HG03066 (cell line): Measurements from ENCODE around the gene FAM32A.
A peak's percentile ranks its signal among the peaks of the same experiment; 100 is the strongest.
"Not testable (repeated sequence)": the region's sequence is repeated elsewhere in the genome, so short reads cannot be mapped to it uniquely, and the experiment has no call there.

Experiments used
- ATAC-seq: cut with Tn5 transposase; IDR thresholded peaks from one replicate; pipeline ENCODE4 v1.9.1; 2021; ENCODE audit warnings: low read depth; ENCODE audit not compliant: unreplicated experiment

Gene FAM32A

DNA sequence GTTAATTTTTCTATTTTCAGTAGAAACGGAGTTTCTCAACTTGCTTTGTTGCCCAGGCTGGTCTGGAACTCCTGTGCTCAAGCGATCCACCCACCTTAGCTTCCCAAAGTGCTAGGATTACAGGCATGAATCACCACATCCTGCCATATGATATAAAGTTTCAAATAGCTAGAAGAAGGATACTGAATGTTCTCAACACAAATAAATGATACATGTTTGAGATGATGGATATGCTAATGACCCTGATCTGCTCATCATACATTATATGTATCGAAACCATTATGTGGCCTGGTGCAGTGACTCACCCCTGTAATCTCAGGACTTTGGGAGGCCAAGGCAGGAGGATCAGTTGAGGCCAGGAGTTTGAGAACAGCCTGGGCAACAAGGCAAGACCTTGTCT, 23.4 kb upstream of the FAM32A start:
- no peak for ATAC-seq

DNA sequence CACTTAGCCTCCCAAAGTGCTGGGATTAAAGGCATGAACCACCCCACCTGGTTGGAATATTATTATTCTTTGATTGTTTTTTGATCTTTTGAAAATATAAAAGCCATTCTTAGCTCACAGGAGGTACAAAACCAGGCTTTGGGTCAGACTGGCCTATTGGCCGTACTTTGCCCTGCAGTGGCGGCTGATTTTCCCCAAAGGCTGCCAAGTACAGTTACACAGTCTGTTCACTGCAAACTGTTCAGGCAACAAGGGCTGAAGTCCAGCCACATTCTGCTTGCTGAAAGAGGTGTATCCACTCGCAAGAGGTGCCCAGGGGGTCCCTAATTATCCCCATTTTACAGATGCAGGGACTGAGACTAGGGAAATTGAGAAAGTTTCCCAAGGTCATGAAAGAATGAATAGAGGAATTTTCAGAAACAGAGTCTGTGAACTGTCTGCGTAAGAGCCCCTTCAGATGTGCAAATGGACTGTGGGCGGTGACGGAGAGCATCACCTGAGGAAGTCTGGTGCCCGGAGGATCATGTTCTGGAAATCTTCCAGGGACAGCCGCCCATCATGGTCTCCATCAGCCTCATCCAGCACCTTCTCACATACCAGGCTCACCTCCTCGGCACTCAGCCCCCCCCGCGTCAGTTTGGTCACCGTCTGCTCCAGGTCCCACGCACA, 20.9 kb upstream of the FAM32A start:
- no peak for ATAC-seq

DNA sequence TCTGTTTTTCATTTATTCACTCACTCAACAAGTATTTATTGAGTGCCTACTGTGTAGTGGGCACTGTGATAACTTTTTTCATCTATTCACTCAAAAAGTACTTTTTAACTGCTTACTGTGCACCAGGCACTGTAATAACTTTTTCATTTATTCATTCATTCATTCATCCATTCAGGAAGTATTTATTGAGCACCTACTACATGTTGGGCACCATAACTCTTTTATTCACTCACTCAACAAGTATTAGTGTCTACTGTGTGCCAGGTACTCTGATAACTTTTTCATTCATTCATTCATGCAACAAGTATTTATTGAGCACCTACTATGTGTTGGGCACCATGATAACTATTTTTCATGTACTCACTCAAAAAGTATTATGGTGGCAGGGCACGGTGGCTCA, 18.8 kb upstream of the FAM32A start:
- no peak for ATAC-seq

DNA sequence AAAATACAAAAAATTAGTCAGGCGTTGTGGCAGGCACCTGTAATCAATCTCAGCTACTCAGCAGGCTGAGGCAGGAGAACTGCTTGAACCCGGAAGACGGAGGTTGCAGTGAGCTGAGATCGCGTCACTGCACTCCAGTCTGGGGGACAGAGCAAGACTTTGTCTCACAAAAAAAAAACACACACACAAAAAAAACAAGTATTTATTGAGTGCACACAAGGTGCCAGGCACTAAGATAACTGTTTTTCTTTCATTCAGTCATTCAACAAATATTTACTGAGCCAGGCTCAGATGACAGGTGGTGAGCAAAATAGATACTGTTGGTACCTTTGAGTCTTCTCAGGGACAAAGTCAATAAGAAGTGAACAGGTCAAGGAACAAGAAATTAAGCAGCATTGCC, 18.2 kb upstream of the FAM32A start:
- no peak for ATAC-seq

DNA sequence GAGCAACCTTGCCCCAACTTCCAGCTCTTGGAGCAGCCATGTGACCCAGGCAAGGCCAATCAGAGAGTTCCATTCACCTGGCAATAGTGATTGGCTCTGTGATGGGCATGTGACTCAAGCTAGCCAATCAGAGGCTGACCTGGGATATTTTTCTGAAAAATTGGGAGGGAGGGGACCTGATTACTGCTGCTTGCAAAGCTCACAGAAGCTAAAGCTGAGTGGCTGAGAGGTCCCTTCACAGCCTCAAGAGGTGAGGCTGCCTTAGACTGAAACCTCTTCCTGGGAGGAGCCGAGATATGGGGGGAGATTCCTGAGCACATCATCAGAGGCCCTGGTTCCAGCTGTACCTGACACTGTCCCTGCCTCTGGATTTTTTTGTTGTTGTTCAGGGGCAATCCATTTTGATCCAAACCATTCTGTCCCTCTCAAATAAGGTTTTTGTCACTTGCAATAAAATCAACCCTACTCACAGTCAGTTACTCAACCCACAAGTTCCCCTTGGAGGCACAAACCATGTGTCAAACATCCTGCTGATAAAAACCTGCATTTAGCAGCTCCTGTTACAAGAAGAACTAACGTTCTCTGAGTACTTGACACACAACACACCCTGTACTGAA, 16.6 kb upstream of the FAM32A start:
- ATAC-seq: no peak

DNA sequence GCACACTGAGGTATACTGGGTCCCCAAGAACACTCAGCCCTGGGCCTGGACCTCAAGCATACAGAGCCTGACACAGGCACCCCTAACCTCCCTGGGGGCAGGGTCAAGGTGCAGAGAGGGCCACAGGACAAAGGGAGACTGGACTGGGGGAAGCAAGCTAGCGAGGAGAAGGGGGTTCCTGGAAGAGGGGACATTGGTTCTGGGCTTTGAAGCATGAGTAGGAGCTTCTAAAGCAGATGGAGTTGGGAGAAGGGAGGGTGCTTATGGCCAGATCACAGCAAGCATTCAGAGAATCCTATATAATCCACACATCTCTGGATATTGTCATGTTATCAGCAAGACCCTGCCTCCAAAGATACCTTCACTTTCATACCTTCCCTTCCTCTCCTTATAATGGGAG, 15.1 kb upstream of the FAM32A start:
- ATAC-seq: no peak

DNA sequence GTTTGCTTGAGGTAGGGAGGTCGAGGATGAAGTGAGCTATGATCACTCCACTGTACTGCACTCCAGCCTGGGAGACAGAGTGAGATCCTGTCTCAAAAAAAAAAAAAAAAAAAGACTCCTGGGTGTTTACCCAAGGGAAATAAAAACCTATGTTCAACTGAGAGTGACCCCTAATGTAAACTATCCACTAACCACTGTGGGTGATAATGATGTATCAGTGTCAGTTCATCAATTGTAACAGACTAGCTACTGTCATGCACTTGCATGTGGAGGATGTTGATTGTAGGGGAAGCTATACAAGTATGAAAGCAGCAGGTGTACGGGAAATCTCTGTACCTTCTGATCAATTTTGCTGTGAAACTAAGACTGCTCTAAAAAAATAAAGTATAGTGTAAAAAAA, 9.3 kb upstream of the FAM32A start:
- ATAC-seq: no peak

DNA sequence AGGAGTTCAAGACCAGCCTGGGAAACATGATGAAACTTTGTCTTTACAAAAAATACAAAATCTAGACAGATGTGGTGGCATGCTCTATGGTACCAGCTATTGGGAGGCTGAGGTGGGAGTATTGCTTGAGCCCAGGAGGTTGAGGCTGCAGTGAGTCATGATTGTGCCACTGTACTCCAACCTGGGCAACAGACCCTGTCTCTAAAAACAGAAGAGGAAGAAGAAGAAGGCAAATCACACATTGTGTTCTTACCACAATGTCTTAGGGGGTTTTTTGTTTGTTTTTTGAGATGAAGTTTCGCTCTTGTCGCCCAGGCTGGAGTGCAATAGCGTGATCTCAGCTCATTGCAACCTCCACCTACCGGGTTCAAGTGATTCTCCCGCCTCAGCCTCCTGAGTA, 6.3 kb upstream of the FAM32A start:
- not testable (repeated sequence) for ATAC-seq

DNA sequence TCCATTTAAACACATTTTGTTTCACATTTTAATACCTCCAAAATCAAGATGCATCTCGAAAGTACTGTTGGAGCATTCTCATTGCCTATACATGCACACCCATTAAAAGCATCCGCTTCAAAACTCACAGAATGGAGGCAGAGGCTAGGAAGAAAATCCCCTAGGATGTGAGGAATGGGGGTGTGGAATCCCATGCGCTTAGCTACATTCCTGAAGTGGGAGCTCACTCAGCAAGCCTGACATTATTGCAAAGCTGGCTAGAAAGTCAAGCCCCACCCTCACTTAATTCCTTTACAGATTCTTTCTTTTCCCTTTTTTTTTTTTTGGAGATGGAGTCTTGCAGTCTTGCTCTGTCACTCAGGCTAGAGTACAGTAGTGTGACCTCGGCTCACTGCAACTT, 4.6 kb upstream of the FAM32A start:
- ATAC-seq: no peak

DNA sequence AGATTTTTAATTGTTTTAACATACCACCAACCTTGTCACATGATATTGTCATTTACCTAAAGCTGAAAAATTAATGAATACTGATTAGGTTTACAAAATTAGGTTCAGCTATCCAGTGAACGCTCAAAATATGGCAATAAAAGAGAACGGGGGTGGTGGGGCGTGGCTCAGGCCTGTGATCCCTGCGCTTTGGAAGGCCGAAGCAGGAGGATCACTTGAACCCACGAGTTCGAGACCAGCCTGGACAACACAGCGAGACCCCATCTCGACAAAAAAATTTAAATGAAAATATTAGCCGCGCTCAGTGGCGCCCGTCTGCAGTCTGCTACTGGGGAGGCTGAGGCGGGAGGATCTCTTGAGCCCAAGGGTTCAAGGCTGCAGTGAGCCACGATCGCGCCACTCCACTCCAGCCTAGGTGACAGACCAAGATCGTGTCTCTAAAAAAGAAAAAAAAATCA, 516 bp upstream of the FAM32A start:
- ATAC-seq: no peak

DNA sequence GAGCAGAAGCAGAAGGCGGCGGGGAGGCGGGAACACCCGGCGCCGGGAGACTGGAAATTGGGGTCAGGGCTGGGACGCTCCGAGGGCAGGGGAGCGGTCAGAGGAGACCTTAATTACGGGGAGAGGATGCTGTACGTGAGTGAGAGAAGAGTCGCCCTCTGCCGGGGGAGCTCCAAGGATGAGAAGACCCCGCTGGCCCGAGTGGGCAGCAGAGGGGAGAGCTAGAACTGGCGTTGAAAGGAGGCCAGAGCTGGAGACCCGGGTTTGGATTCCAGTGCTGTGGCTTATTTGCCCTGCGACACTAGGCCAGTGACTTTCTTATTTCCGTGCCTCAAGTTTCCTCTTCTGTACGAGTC, 536 bp downstream of the FAM32A start:
- no peak for ATAC-seq

DNA sequence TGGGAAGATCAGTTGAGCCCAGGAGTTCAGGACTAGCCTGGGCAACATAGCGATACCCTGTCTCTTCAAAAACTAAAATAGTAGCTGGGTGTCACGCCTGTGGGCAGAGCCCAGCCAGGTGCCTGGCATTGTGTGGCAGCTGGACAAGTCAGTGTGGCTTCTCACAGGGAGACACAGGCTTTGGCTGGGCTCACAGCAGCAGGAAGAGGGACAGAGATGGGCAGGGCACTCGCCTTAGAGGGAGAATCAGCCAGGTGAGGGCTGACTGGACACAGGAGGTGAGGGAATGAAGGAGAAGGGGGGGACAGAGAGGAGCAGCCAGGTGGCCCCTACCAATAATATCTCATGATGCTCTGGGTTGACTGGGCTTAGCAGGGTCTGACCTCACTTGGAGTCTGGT, 3.3 kb downstream of the FAM32A start:
- no peak for ATAC-seq

DNA sequence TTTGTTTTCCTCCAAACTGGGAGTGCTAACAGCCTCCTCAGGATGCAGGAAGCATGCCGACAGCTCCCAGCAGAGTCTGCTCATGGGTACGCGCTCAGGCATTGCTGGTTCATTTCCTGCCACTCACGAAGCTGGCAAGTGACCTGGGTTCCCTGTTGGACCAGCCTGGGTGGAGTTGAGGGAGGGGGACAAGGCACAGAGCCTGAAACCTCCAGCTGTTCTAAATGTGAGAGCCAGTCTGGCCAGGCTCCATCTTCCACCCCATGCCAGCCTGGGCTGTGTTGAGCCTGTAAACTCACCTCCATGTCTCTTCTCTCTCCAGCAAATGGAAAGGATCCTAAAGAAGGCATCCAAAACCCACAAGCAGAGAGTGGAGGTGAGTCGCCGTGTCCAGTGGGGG, 5.0 kb downstream of the FAM32A start:
- no peak for ATAC-seq

DNA sequence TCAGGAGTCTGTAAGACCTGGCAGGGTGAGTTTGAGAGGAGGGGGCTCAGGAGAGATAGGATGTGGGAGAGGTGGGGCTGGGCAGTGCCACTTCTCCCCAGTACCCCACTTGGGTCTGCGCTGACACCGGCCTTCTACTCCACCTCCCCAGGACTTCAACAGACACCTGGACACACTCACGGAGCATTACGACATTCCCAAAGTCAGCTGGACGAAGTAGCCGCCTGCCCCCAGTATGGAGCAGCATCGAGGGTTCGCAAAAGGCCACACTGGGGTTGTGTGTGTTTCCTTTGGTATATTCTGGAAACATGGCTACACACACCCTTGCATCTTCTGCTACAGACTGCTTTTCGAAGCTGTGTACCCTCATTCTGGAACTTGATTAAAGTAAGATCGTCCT, 5.5 kb downstream of the FAM32A start:
- no peak for ATAC-seq

DNA sequence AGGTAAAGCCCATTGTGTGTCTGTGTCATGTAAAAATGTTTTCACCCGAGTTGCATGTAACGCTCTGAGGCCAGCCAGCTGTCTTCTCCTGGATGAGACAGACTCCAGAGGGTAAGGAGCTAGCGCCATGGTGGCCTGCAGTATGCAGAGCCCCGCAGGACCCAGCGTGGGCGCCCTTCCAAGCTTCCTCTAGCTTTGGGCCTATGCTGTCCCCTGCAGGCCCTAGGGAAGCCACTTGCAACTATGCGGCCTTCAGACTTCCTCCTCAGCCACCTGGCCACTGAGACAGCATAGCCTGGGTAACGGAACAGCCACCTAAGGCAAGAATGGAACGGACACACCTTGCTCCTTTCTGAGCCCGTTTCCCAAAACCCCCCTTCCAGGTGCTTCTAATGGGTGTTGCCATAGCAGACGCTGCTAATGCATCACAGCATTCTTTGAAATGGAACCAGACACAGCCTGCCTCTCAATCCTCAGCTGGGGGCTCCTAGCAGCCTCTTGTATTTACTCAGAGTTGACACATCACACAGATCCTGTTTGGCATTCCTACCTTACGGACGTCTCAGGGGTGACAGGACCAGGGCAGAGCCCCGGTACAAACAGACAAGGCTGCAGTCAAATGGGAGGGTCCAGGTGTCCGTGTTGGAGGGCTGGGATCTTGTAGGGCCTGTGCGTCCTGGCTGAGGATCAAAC, 6.2 kb downstream of the FAM32A start:
- ATAC-seq: no peak

DNA sequence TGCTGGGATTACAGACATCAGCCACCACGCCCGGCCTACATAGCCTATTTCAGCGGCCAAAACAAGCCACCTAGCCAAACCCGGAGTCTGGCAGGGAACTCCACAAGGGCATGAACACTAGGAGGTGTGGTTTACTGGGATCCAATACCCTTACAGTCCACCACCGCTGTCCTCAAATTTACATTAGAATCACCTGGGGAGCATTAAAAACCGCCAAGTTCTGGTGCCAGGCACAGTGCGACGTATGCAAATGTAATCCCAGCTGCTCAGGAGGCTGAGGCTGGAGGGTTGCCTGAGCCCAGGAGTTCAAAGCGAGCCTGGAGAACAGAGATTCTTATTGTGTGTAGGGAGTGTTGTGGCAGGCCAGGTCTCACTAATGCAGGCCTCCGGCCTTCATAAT, 8.3 kb downstream of the FAM32A start:
- ATAC-seq: no peak

DNA sequence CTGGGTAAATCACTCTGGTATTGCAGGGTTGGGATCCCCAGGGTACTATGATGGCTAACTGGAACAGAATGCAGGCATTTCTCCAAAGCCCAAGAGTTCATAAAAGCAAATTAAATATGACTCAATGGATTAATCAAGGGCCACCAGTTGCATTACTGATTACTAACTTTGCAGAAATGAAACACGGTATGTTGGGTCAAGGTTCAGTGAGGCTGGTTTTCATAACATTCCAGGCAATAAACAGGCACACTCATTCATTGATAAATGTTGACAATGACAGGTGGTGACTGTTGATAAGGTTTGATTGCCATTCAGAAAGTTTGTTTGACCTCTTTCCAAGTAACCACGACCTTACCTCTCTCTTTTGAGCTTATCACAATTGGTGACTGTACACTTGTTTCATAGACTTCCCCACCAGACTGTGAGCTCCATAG, 12.0 kb downstream of the FAM32A start:
- no peak for ATAC-seq

DNA sequence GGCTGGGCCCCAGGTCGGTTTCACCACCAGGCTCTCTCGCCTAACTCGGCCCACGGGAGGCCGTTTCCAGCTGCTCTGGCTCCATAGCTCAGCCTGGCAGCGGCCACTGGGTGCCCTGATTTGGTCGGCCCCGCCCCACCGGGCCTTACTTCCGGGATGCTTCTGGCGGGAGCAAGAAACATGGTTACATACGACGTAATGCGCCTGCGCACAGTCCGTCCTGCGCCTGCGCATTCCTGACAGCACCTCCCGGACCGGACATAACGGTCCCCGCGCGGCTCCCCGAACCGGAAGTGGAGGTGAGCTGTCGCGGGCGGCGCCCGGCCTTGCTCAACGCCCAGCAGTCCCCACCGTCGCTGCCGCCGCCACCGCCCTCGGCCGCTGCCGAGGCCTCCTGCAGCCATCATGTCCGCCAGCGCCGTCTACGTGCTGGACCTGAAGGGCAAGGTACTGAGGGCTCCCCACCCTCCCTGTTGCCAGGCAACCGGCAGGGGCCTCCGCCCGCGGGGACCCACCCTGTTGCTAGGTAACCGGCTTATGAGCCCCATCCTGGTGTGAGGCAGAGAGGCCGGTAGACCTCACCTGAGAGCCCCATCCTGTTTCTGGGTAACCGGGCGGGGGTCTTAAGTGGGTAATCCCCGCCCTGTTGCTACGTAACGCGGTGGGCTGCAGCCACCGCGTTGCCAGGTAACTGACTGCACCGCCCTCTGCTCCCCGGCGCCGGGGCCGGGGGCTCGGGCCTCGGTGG, 12.6 kb downstream of the FAM32A start, which contains the start of gene AP1M1:
TSS of gene AP1M1 (plus strand) at position 290 of the 748 bp plus-strand sequence. CDS start at position 406, 116 bp downstream.
- ATAC-seq: peak; percentile 87

DNA sequence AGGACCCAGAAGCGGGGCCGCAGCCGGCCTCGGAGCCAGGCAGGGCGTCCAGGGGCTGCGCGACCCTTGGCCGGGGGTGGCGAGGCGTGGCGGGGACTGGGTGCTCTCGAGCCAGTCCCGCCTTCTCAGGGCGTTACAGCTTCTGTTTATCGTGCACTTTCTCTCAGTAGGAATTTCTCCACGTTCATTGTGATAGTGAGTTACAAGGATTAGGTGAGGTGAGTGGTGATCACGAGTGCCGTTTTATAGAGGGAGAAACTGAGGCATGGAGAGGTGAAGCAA, 13.1 kb downstream of the FAM32A start:
- ATAC-seq: no peak

DNA sequence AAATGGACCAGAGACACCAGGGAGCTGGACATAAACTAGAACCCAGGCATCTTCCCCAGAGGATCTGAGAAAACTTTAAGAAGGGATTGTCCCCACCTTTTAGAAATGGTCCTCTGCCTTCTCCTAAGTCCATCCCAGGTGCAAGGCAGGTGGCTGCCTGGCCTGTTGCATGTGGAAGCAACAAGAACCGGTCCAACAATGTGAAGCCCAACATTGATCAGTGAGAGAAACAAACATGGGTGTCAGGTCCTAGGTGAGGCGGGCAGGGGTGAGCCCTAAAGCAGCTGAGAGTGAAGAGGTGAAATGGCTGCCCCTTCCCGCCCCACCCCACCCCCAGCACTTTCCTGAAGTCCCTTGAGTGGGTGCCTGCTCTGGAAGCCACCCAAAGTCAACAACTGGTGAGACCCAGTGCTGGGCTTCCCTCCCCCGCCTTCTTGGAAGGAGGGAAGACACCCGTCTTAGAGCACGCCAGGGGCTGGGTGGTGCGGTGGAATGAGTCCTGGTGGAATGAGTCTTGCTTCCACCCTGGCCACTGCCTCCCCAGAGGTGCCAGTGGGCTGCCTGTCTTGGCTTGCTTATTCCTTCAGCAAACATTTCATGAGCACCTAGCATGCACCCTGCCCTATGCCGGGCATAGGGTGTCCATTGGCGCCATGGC, 14.2 kb downstream of the FAM32A start:
- no peak for ATAC-seq
